Measurements from ENCODE around the gene CACNA2D4.

DNA sequence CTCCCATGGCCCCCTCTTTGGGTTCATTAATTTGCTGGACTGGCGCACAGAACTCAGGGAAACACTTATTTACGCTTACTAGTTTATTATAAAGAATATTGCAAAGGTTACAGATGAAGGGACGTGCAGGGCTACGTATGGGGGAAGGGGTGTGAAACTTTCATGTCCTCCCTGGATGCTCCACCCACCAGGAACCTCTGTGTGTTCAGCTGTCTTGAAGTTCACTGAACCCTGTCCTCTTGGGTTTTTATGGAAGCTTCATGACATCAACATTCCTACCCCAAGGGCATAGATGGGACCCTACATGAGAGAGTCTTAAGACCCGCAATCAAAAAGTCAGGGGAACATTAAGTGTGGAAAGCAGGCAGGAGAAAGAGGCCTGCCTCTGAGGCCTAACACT is 169.4 kb downstream of the CACNA2D4 start:
- TF ChIP-seq, protein P1, sequence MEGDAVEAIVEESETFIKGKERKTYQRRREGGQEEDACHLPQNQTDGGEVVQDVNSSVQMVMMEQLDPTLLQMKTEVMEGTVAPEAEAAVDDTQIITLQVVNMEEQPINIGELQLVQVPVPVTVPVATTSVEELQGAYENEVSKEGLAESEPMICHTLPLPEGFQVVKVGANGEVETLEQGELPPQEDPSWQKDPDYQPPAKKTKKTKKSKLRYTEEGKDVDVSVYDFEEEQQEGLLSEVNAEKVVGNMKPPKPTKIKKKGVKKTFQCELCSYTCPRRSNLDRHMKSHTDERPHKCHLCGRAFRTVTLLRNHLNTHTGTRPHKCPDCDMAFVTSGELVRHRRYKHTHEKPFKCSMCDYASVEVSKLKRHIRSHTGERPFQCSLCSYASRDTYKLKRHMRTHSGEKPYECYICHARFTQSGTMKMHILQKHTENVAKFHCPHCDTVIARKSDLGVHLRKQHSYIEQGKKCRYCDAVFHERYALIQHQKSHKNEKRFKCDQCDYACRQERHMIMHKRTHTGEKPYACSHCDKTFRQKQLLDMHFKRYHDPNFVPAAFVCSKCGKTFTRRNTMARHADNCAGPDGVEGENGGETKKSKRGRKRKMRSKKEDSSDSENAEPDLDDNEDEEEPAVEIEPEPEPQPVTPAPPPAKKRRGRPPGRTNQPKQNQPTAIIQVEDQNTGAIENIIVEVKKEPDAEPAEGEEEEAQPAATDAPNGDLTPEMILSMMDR (IDR thresholded peaks at IDR 0.05) = no peak
- TF ChIP-seq POLR2A (IDR thresholded peaks at IDR 0.05) = no peak
